Activated CD8-positive, alpha-beta memory T cell treated with anti-CD3 and anti-CD28 coated beads, Interleukin-2, amount 10 ng/mL, durations not matched to agents 7 days and 5 days (primary cell): ENCODE measurements around the gene POLRMT. TPM values are rescaled to one million over a fixed set of nuclear protein-coding genes. Genes with fewer than 3 reads are reported as not detected.

Experiments used
- ATAC-seq: fragments of 150-1000 bp; cut with Tn5 transposase; one replicate; pipeline ENCODE4 v1.10.0; 2021; ENCODE audit warnings: moderate library complexity
- CTCF ChIA-PET: fragments of 350-600 bp; sonication (Branson Sonifier 250); formaldehyde crosslinking; loops from one replicate; lab custom pipeline; 2021; ENCODE audit warnings: antibody characterized with exemption; lab: Charles Lee
- DNase-seq: peaks from one replicate; pipeline ENCODE4 v3.0.0-alpha.2; 2020
- H3K27ac Mint-ChIP-seq: one replicate; pipeline ENCODE4 v1.8.0; 2021; ENCODE audit warnings: mild to moderate bottlenecking, mixed read lengths
- H3K27me3 Mint-ChIP-seq: one replicate; pipeline ENCODE4 v1.8.0; 2021; ENCODE audit warnings: mixed read lengths
- H3K36me3 Mint-ChIP-seq: one replicate; pipeline ENCODE4 v1.8.0; 2021; ENCODE audit warnings: mild to moderate bottlenecking, mixed read lengths
- H3K4me1 Mint-ChIP-seq: one replicate; pipeline ENCODE4 v1.8.0; 2021; ENCODE audit warnings: mixed read lengths
- H3K4me3 Mint-ChIP-seq: one replicate; pipeline ENCODE4 v1.8.0; 2021; ENCODE audit warnings: mild to moderate bottlenecking, moderate library complexity, mixed read lengths
- H3K9me3 Mint-ChIP-seq: one replicate; pipeline ENCODE4 v1.8.0; 2022; ENCODE audit warnings: low read depth, mixed read lengths
- total RNA-seq, 2 experiments: library from RNA; stranded (reverse); gene quantifications; one replicate each; pipeline ENCODE4 v1.2.3, GENCODE V29; 2021

Gene POLRMT
- total RNA-seq, 2 experiments from 2014 or later: 65.0 to 68.1 TPM

- Mint-ChIP-seq H3K4me3 (peak overlapping the region; percentile 81), H3K9me3 (no peaks in the 10 kb centered on the region), H3K4me1 (peaks cover 39% of the 10 kb centered on the region), H3K27me3 (no peaks in the 10 kb centered on the region), H3K36me3 (peaks cover 3% of the 10 kb centered on the region), H3K27ac (peak overlapping the region; percentile 85)
- DNase-seq (peak; percentile 57), ATAC-seq (no peak)
- CTCF ChIA-PET: interaction anchor here (1.9 to 2.2 kb wide), 2 partner anchors 11 to 40 kb away, joined by 7 read pairs; no protein-coding TSS in a partner anchor
Observed at GRCh38 chr19:572743-573518, 60.4 kb downstream of the POLRMT start.

GRCh38 chr19:572140-572742 is 61.1 kb downstream of the POLRMT start, which contains the start of gene BSG:
BSG (plus strand) TSS chr19:572596; CDS start chr19:572635, 39 bp downstream.
- H3K4me3 Mint-ChIP-seq: peak within 1 kb of the TSS; percentile 81
- CTCF ChIA-PET: interaction anchor here (1.0 to 2.2 kb wide), 4 partner anchors 12 to 114 kb away, joined by 3 to 7 read pairs (median 6); no protein-coding TSS in a partner anchor
- ATAC-seq: peak; percentile 84
- peak; percentile 99 for DNase-seq
- H3K27me3 Mint-ChIP-seq: no peaks in the 10 kb centered on the region
- peaks cover 39% of the 10 kb centered on the region for H3K4me1 Mint-ChIP-seq
- H3K9me3 Mint-ChIP-seq: no peaks in the 10 kb centered on the region
- H3K27ac Mint-ChIP-seq: peak within 1 kb of the TSS; percentile 87
- H3K36me3 Mint-ChIP-seq: peaks cover 3% of the 10 kb centered on the region

DNA sequence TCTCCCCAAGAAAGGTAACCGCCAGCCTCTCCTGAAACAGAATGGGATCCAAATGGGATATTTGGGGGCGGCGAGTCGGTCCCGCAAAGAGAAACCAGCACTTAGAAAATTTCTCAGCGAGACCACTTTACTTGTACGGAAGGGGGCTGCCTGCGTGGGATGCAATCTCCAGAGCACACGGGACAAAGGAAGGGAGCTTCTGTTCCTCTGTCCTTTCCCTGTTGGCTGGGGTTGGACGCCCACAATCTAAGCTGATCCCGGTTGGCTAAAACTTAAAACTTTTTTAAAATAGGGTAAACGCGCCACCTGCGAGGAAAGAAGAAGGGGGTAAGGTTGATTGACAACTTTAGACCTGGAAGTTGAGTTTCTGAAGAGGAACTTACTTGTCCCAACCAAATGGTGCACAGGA is 61.8 kb downstream of the POLRMT start:
- no peaks in the 10 kb centered on the region for H3K27me3 Mint-ChIP-seq
- H3K36me3 Mint-ChIP-seq: peaks cover 4% of the 10 kb centered on the region
- CTCF ChIA-PET: interaction anchor here (1.0 to 2.2 kb wide), 4 partner anchors 13 to 115 kb away, joined by 3 to 7 read pairs (median 6); no protein-coding TSS in a partner anchor
- H3K9me3 Mint-ChIP-seq: no peaks in the 10 kb centered on the region
- DNase-seq (no peak), ATAC-seq (no peak)
- peak overlapping the region; percentile 87 for H3K27ac Mint-ChIP-seq
- peak overlapping the region; percentile 81 for H3K4me3 Mint-ChIP-seq
- peaks cover 37% of the 10 kb centered on the region for H3K4me1 Mint-ChIP-seq

DNA sequence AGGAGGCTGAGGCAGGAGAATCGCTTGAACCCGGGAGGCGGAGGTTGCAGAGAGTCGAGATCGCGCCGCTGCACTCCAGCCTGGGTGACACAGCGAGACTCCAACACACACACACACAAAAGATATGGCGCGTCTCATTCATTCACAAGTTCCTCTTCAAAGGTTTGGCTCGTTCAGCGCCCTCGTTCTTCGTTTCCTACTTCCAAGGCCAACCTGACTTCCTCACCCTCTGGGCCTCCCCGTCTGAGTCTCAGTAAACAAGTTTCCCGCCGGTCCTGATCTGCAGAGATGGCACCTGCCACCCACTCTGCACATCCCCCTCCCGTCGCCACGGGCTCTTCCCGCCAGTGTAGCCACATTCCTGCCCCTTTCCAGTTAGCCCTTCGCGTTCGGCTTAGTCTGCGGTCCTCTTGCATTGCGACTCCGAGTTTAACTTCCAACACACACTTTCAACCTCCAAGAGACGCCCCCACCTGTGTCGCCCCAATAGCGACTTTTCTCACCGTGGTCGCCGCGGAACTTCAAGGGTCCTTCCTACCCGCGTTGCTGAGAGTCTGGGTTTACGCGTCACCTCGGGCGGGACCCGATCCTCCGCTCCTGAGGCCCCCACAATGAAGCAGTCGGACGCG is 62.3 kb downstream of the POLRMT start:
- CTCF ChIA-PET: interaction anchor here (1.0 to 2.2 kb wide), 4 partner anchors 13 to 115 kb away, joined by 3 to 7 read pairs (median 6); no protein-coding TSS in a partner anchor
- Mint-ChIP-seq H3K4me3 (peak overlapping the region; percentile 81), H3K9me3 (no peaks in the 10 kb centered on the region), H3K36me3 (peaks cover 4% of the 10 kb centered on the region), H3K27me3 (no peaks in the 10 kb centered on the region), H3K27ac (peak overlapping the region; percentile 87), H3K4me1 (peaks cover 34% of the 10 kb centered on the region)
- peak; percentile 70 for DNase-seq
- peak; percentile 19 for ATAC-seq

DNA sequence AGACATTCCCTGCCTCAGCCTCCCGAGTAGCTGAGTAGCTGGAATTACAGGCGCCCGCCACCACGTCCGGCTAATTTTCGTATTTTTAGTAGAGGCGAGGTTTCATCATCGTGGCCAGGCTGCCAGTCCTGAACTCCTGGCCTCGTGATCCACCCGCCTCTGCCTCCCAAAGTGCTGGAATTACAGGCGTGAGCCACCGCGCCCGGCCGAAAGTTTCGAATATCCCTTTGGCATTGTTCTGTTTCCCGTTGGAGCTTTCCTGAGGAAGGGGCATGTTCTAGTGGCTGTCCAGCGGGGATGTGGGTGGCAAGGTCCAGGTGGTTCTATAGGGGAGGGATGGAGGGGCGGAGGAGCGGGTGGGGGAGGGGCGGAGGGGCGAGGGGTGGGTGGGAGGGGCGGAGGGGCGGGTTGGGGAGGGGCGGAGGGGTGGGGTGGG is 63.1 kb downstream of the POLRMT start:
- peaks cover 29% of the 10 kb centered on the region for H3K4me1 Mint-ChIP-seq
- DNase-seq: no peak
- H3K4me3 Mint-ChIP-seq: no peak overlapping the region
- CTCF ChIA-PET: interaction anchor here (2.2 kb wide), 1 partner anchor 38 kb away, joined by 7 read pairs; the partner anchor contains the start of gene CDC34
- H3K36me3 Mint-ChIP-seq: peaks cover 4% of the 10 kb centered on the region
- no peaks in the 10 kb centered on the region for H3K27me3 Mint-ChIP-seq
- ATAC-seq: no peak
- no peak overlapping the region for H3K27ac Mint-ChIP-seq
- no peaks in the 10 kb centered on the region for H3K9me3 Mint-ChIP-seq

GRCh38 chr19:567296-567900 is 65.9 kb downstream of the POLRMT start:
- no peak for DNase-seq
- Mint-ChIP-seq H3K4me3 (no peak overlapping the region), H3K36me3 (peaks cover 2% of the 10 kb centered on the region), H3K27me3 (no peaks in the 10 kb centered on the region), H3K27ac (no peak overlapping the region), H3K4me1 (peaks cover 12% of the 10 kb centered on the region), H3K9me3 (no peaks in the 10 kb centered on the region)
- no peak for ATAC-seq
- CTCF ChIA-PET: no interaction called here

Other genes with a start within 250 kb of the POLRMT start
- gene C2CD4C, start 224.4 kb downstream of the POLRMT start, total RNA-seq: not detected
- not detected for gene SHC2, start 172.5 kb downstream of the POLRMT start, total RNA-seq
- gene MADCAM1, start 137.1 kb downstream of the POLRMT start, total RNA-seq: under 1 TPM; 0.16 to 0.44 TPM
- 10 to 100 TPM; 19.4 to 21.6 TPM for gene TPGS1, start 126.0 kb downstream of the POLRMT start, total RNA-seq
- gene CDC34, start 101.8 kb downstream of the POLRMT start, total RNA-seq: 10 to 100 TPM; 58.3 to 58.9 TPM
- gene GZMM, start 89.5 kb downstream of the POLRMT start, total RNA-seq: 10 to 100 TPM; 46.9 to 76.3 TPM
- gene BSG, start 60.9 kb downstream of the POLRMT start, total RNA-seq: 100 to 1,000 TPM; 206 to 225 TPM
- gene HCN2, start 43.7 kb downstream of the POLRMT start, total RNA-seq: under 1 TPM; 0.67 to 0.75 TPM
- not detected for gene FGF22, start 6.3 kb upstream of the POLRMT start, total RNA-seq
- gene RNF126, start 29.7 kb upstream of the POLRMT start, total RNA-seq: 10 to 100 TPM; 76.9 to 83.0 TPM
- gene FSTL3, start 42.9 kb upstream of the POLRMT start, total RNA-seq: 1 to 10 TPM; 2.2 to 3.1 TPM
- under 1 TPM in 1 of 2 experiments, not detected in 1; 0.59 TPM for gene PRSS57, start 61.9 kb upstream of the POLRMT start, total RNA-seq
- gene PALM, start 75.4 kb upstream of the POLRMT start, total RNA-seq: not detected
- gene MISP, start 117.6 kb upstream of the POLRMT start, total RNA-seq: not detected
- 100 to 1,000 TPM; 481 to 631 TPM for gene PTBP1, start 163.9 kb upstream of the POLRMT start, total RNA-seq
- gene PLPPR3, start 188.4 kb upstream of the POLRMT start, total RNA-seq: not detected
- gene AZU1, start 194.3 kb upstream of the POLRMT start, total RNA-seq: not detected
- gene PRTN3, start 207.5 kb upstream of the POLRMT start, total RNA-seq: not detected
- not detected for gene ELANE, start 218.8 kb upstream of the POLRMT start, total RNA-seq
- gene CFD, start 226.1 kb upstream of the POLRMT start, total RNA-seq: 1 to 10 TPM in 1 of 2 experiments, under 1 TPM in 1; 0.66 to 1.5 TPM